GM23338 (cell line): ENCODE measurements around the gene MAST2. TPM values are rescaled to one million over a fixed set of nuclear protein-coding genes. Genes with fewer than 3 reads are reported as not detected.

Source experiments
- ATAC-seq: fragments of 200-7000 bp; cut with Tn5 transposase; 3 replicates; pipeline ENCODE4 v1.9.1; 2020
- DNase-seq: peaks from one replicate; pipeline ENCODE4 v3.0.0-alpha.2; 2015; ENCODE audit warnings: low spot score
- H2AFZ ChIP-seq: fragments of 200-600 bp; sonication (generic); 2 replicates; pipeline ENCODE4 v1.8.0; 2016; ENCODE audit warnings: antibody characterized with exemption, mild to moderate bottlenecking, moderate library complexity
- H3F3A ChIP-seq: fragments of 200-600 bp; sonication (generic); replicated peaks from 2 replicates; pipeline ENCODE4 v1.8.0; 2017; ENCODE audit warnings: antibody characterized with exemption, mixed run types, low read depth
- H3K27ac ChIP-seq: fragments of 200-600 bp; sonication (generic); 2 replicates; pipeline ENCODE4 v1.6.1; 2016; ENCODE audit warnings: low read depth
- H3K27me3 ChIP-seq: fragments of 200-600 bp; sonication (generic); 2 replicates; pipeline ENCODE4 v1.8.0; 2016; ENCODE audit warnings: mild to moderate bottlenecking, mixed run types, moderate library complexity; ENCODE audit not compliant: insufficient read depth
- H3K36me3 ChIP-seq: fragments of 200-600 bp; sonication (generic); 2 replicates; pipeline ENCODE4 v1.8.0; 2016; ENCODE audit warnings: mild to moderate bottlenecking; ENCODE audit not compliant: insufficient read depth
- H3K4me1 ChIP-seq: fragments of 200-600 bp; sonication (generic); 2 replicates; pipeline ENCODE4 v1.8.0; 2016; ENCODE audit warnings: mild to moderate bottlenecking, moderate library complexity; ENCODE audit not compliant: insufficient read depth
- H3K4me2 ChIP-seq: fragments of 200-600 bp; sonication (generic); 2 replicates; pipeline ENCODE4 v1.7.1; 2017; ENCODE audit warnings: mixed run types
- H3K4me3 ChIP-seq: fragments of 200-600 bp; sonication (generic); 2 replicates; pipeline ENCODE4 v1.6.1; 2016; ENCODE audit warnings: mixed run types
- H3K79me2 ChIP-seq: fragments of 200-600 bp; sonication (generic); replicated peaks from 2 replicates; pipeline ENCODE4 v1.8.0; 2017; ENCODE audit warnings: mild to moderate bottlenecking; ENCODE audit not compliant: insufficient read depth
- H3K9me2 ChIP-seq: fragments of 200-600 bp; sonication (generic); 2 replicates; pipeline ENCODE4 v1.8.0; 2017; ENCODE audit not compliant: insufficient read depth
- H4K20me1 ChIP-seq: fragments of 200-600 bp; sonication (generic); replicated peaks from 2 replicates; pipeline ENCODE4 v1.8.0; 2017; ENCODE audit warnings: mild to moderate bottlenecking; ENCODE audit not compliant: insufficient read depth
- H3K27ac Mint-ChIP-seq: 2 replicates; pipeline ENCODE4 v1.8.0; 2020; ENCODE audit warnings: inconsistent platforms, mild to moderate bottlenecking, moderate library complexity, mixed read lengths
- H3K27me3 Mint-ChIP-seq: 3 replicates; pipeline ENCODE4 v1.8.0; 2022; ENCODE audit warnings: low read depth, mild to moderate bottlenecking, moderate library complexity, mixed read lengths, inconsistent platforms; ENCODE audit not compliant: insufficient read depth, poor library complexity
- H3K36me3 Mint-ChIP-seq: 3 replicates; pipeline ENCODE4 v1.8.0; 2021; ENCODE audit warnings: low read depth, mild to moderate bottlenecking, inconsistent platforms, moderate library complexity, mixed read lengths
- H3K4me1 Mint-ChIP-seq: 3 replicates; pipeline ENCODE4 v1.8.0; 2020; ENCODE audit warnings: mild to moderate bottlenecking, inconsistent platforms, mixed read lengths
- H3K4me3 Mint-ChIP-seq: 3 replicates; pipeline ENCODE4 v1.8.0; 2021; ENCODE audit warnings: moderate library complexity, mild to moderate bottlenecking, inconsistent platforms, mixed read lengths
- H3K9me3 Mint-ChIP-seq: 3 replicates; pipeline ENCODE4 v1.8.0; 2020; ENCODE audit warnings: moderate library complexity, mild to moderate bottlenecking, inconsistent platforms, mixed read lengths
- CREB1 ChIP-seq: fragments of 250-450 bp; sonication (Bioruptor Pico); IDR thresholded peaks from 2 replicates; pipeline ENCODE4 v1.5.0; 2020; ENCODE audit warnings: low read depth, mild to moderate bottlenecking, moderate library complexity
- CTCF ChIP-seq, 2 experiments: fragments of 200-600 bp in 1 of 2; sonication (generic) in 1 of 2; conservative IDR thresholded peaks; 2 replicates each; pipeline versions ENCODE4 v1.5.1 to v1.6.1; 2016 to 2017; ENCODE audit warnings: antibody characterized with exemption in 2 of 2, low read depth in 2 of 2, mild to moderate bottlenecking in 2 of 2, moderate library complexity in 1 of 2
- ETS1 ChIP-seq: IDR thresholded peaks from 2 replicates; pipeline ENCODE4 v1.6.1; 2016; ENCODE audit warnings: antibody characterized with exemption
- EZH2 ChIP-seq: fragments of 200-600 bp; sonication (generic); IDR thresholded peaks from one replicate; pipeline ENCODE4 v1.8.0; 2017; ENCODE audit warnings: antibody characterized with exemption, mild to moderate bottlenecking, low read depth; ENCODE audit not compliant: unreplicated experiment
- EZH2phosphoT487 ChIP-seq: fragments of 200-600 bp; sonication (generic); IDR thresholded peaks from one replicate; pipeline ENCODE4 v1.8.1; 2018; ENCODE audit warnings: antibody characterized with exemption; ENCODE audit not compliant: unreplicated experiment
- JUNB ChIP-seq: IDR thresholded peaks from one replicate; pipeline ENCODE4 v1.6.1; 2016; ENCODE audit warnings: antibody characterized with exemption; ENCODE audit not compliant: unreplicated experiment
- NANOG ChIP-seq: IDR thresholded peaks from 2 replicates; pipeline ENCODE4 v1.6.1; 2016; ENCODE audit warnings: antibody characterized with exemption, borderline replicate concordance
- POLR2AphosphoS5 ChIP-seq: IDR thresholded peaks from 2 replicates; pipeline ENCODE4 v1.6.1; 2016; ENCODE audit warnings: antibody characterized with exemption, low read depth
- REST ChIP-seq: IDR thresholded peaks from one replicate; pipeline ENCODE4 v1.6.1; 2018; ENCODE audit warnings: antibody characterized with exemption; ENCODE audit not compliant: unreplicated experiment
- STAT1 ChIP-seq: IDR thresholded peaks from one replicate; pipeline ENCODE4 v1.6.1; 2016; ENCODE audit warnings: antibody characterized with exemption; ENCODE audit not compliant: unreplicated experiment
- ZNF114 ChIP-seq: fragments of 250-450 bp; sonication (Bioruptor Pico); IDR thresholded peaks from 2 replicates; pipeline ENCODE4 v1.5.0; 2020; ENCODE audit warnings: mild to moderate bottlenecking, moderate library complexity
- ZNF331 ChIP-seq: fragments of 250-450 bp; sonication (Bioruptor Pico); IDR thresholded peaks from 2 replicates; pipeline ENCODE4 v1.5.0; 2020; ENCODE audit warnings: low read depth, mild to moderate bottlenecking, moderate library complexity
- ZNF462 ChIP-seq: fragments of 250-450 bp; sonication (Bioruptor Pico); IDR thresholded peaks from 2 replicates; pipeline ENCODE4 v1.5.0; 2020; ENCODE audit warnings: mild to moderate bottlenecking, moderate library complexity
- polyA plus RNA-seq: library from polyadenylated mRNA; unstranded; fragments of >200 nt; fragmentation: Nextera tagmentation; extraction: Ambion mirVana; gene quantifications from 2 replicates; pipeline ENCODE4 v1.2.1, GENCODE V29; 2016
- total RNA-seq: library from RNA; depleted of rRNA; stranded (reverse); fragments of >200 nt; shearing (Covaris generic); gene quantifications from 2 replicates; pipeline ENCODE4 v1.2.3, GENCODE V29; 2014

Gene MAST2
- total and polyA plus RNA-seq, 2 experiments from 2014 or later, result 11.5 to 57.7 TPM

- peaks cover 4% of the 10 kb centered on the region; the same call in 1 of the 3 replicates for H3K9me3 Mint-ChIP-seq
- Histone ChIP-seq H3K4me3 (no peak overlapping the region), H3K9me2 (no peaks in the 10 kb centered on the region), H3K27ac (no peak overlapping the region), H3F3A (no peaks in the 10 kb centered on the region), H3K36me3 (no peaks in the 10 kb centered on the region), H3K4me2 (no peak overlapping the region), H3K79me2 (0 out of 2 replicates have a peak, but pooled peaks cover 3% of the 10 kb centered on the region), H4K20me1 (0 out of 2 replicates have a peak, but pooled peaks cover 5% of the 10 kb centered on the region), H3K27me3 (no peaks in the 10 kb centered on the region), H2AFZ (no peak overlapping the region), H3K4me1 (no peaks in the 10 kb centered on the region)
- H3K27me3 Mint-ChIP-seq, result no peaks in the 10 kb centered on the region
- no peak for DNase-seq
- no peak for TF ChIP-seq CTCF (conservative IDR thresholded peaks at IDR 0.05; ENCODE audit: low read depth in 2 of 2)
- TF ChIP-seq ZNF114 (CRISPR knock-in tag), result no peak
- no peak for TF ChIP-seq STAT1
- no peak for TF ChIP-seq EZH2phosphoT487
- TF ChIP-seq ZNF331, result no peak
- TF ChIP-seq NANOG, result no peak
- TF ChIP-seq REST, result no peak
- no peak for TF ChIP-seq POLR2AphosphoS5
- TF ChIP-seq EZH2, result no peak
- TF ChIP-seq ETS1, result no peak
- no peak for TF ChIP-seq ZNF462
- no peak for TF ChIP-seq JUNB
- no peak for TF ChIP-seq CREB1 (CRISPR knock-in tag)
- H3K36me3 Mint-ChIP-seq, result peaks cover 12% of the 10 kb centered on the region; the same call in 2 of the 3 replicates
- H3K4me3 Mint-ChIP-seq, result no peak overlapping the region
- ATAC-seq, result no peak
- H3K27ac Mint-ChIP-seq, result no peak overlapping the region
- no peaks in the 10 kb centered on the region for H3K4me1 Mint-ChIP-seq
Observed at GRCh38 chr1:45892068-45892785, 88.8 kb downstream of the MAST2 start.
